ENCODE measurements around the gene ESX1. TPM values are rescaled to one million over a fixed set of nuclear protein-coding genes. Genes with fewer than 3 reads are reported as not detected.
A peak's percentile ranks its signal among the peaks of the same experiment; 100 is the strongest.
"Not testable (repeated sequence)": the region's sequence is repeated elsewhere in the genome, so short reads cannot be mapped to it uniquely, and the experiment has no call there.

ESX1 gene
- not detected for total RNA-seq

DNA sequence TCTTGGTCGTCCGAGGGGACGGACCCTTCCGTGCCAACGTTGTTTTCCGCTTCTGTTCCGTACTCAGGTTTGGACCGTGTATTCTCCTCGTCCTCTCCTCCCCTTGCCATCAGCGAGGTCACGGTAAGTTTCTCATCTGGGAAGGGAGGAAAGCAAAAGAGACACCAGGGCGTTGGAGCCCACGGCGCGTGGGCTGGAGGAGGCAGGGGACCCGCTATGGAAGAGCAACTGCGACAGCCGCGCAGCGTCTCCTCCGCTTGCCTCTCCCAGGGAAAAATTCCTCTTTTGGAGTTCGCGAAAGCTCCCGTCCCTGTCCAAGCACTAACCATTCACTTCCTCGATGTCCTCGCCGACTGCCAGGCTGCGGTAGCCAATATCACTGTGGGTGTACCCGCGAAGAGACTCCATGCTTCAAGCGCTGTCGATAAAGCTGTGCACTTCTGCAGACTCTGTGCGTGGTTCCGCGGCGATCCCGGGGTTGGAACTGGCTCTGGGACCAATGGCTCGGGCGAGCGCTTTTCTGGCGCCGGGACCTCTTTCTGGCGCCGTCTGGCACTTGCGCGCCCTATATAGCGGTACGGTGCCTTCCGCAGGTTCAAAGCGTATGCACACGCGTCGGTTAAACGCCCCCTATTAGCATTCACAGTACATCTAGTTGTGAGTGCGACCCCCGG lies at the start of gene ESX1:
TSS of gene ESX1 (minus strand) at position 492 of the 674 bp plus-strand sequence. CDS start at position 408, 84 bp downstream.
- DNase-seq (ENCODE audit: low spot score in 2 of 2) (no peak), FAIRE-seq (no peak)

- DNase-seq (ENCODE audit: low spot score in 2 of 2) (no peak), FAIRE-seq (no peak)
Observed at GRCh38 chrX:104295636-104296035, 40.9 kb upstream of the ESX1 start.

- no peak for FAIRE-seq
Observed at GRCh38 chrX:104288961-104289360, 34.2 kb upstream of the ESX1 start.

GRCh38 chrX:104288269-104288668 lies 33.5 kb upstream of the ESX1 start:
- FAIRE-seq (no peak), DNase-seq (ENCODE audit: low spot score in 2 of 2) (no peak)

More at GRCh38 chrX:104288961-104289360, 34.2 kb upstream of the ESX1 start:
- no peak for DNase-seq (ENCODE audit: low spot score in 2 of 2)

GRCh38 chrX:104285201-104285600 lies 30.5 kb upstream of the ESX1 start:
- FAIRE-seq (no peak), DNase-seq (ENCODE audit: low spot score in 2 of 2) (no peak)

- DNase-seq (ENCODE audit: low spot score in 2 of 2): no peak
- FAIRE-seq: no peak
Observed at GRCh38 chrX:104284507-104284906, 29.8 kb upstream of the ESX1 start.

DNA sequence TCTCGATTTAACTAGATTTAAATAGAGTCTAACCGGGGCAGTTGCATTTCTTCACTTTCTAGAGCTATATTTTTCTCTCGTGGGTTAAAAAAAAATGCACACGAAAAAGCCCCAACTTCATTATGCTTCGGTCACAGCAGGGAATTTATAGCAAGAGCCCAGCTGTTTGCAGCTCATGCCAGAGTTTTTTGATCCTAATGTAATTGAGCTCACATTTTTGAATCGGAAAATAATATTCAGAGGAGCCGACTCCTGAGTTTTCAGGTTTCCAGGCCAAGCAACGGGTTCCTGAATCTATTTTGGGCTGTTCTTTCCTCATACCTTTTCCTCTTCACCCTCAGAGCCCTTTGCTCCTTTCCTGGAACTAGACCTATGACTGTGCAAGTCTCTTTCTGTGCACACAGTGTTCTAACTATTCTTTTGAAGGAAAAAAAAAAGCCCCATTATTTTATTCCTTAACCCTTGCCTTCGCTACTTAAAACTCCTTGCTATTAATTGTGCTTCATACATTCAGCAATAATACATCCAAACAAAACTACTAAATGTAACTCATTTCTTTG lies 27.5 kb upstream of the ESX1 start:
- DNase-seq (ENCODE audit: low spot score in 2 of 2) (peak in 1 of 2 donors; percentile 2), FAIRE-seq (no peak)

DNA sequence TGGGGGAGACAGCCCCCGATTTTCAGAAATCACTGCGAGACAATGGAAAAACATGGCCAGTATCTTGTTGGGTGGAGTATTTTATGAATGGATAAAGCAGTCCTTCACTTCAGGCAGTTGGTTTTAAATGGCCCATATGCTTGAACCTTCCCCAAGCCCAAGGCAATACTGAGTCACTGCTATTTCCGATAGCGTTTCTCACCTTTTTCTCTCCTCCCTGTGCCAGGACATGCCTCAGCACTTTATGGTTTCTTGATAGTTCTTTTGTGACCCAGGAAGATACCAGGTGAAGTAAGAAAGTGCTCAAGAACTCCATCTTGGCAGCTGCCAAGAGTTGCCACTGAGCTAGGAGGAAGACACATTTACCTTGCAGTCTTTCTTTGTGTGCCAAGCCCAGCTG lies 26.8 kb upstream of the ESX1 start:
- DNase-seq (ENCODE audit: low spot score in 2 of 2) (no peak), FAIRE-seq (no peak)

GRCh38 chrX:104280609-104281008 lies 25.9 kb upstream of the ESX1 start:
- FAIRE-seq: no peak
- DNase-seq (ENCODE audit: low spot score in 2 of 2): no peak

DNA sequence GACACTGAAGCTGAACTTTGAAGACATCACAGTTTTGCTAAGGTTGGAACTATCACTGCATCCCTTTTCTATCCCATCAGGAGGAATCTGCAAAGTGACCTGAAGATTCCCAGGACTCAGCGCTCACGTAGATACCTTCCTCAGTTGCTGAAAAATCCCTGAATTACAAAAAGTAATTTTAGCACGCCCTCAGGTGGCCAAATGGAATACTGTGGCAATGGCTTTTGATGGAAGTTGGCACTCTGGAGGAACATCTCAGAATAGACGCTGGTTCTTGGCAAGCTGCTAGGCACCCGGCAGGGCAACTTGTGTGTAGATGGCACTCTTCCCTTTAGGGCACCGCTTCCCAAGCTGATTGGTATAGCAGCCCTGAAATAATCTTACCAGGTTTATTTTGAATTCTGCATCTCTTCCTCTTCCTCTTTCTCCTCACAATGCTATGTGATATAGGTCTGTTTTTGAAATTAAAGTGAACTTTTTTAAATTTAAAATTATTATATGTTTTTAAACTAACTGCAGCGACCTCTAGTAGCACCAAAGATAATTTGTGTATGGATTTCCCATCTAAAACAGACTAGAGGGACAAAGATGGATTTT lies 16.3 kb upstream of the ESX1 start:
- FAIRE-seq: no peak
- peak in 1 of 2 donors; percentile 29 for DNase-seq (ENCODE audit: low spot score in 2 of 2)

GRCh38 chrX:104270212-104270611 lies 15.5 kb upstream of the ESX1 start:
- no peak for FAIRE-seq
- DNase-seq (ENCODE audit: low spot score in 2 of 2): no peak

- no peak for FAIRE-seq
- DNase-seq (ENCODE audit: low spot score in 2 of 2): no peak
Observed at GRCh38 chrX:104255465-104255864, 732 bp upstream of the ESX1 start.

GRCh38 chrX:104253567-104254441 lies 929 bp downstream of the ESX1 start:
- no peak for DNase-seq (ENCODE audit: low spot score in 2 of 2)
- FAIRE-seq: no peak

GRCh38 chrX:104250470-104250869 lies 4.3 kb downstream of the ESX1 start:
- FAIRE-seq (no peak), DNase-seq (ENCODE audit: low spot score in 2 of 2) (no peak)

DNA sequence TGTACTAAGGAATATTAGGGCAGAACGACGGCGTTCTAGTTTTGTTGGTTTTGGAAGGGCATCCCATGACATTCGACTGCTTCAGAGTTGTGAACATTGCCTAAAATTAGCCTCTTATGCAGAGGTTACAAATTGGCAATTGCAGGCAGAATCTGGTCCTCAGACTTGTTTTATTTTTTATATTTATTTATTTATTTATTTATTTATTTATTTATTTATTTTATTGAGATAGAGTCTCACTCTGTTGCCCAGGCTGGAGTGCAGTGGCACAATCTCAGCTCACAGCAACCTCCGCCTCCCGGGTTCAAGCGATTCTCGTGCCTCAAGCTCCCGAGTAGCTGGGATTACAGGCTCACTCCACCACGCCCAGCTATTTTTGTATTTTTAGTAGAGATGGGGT lies 24.7 kb downstream of the ESX1 start:
- not testable (repeated sequence) for FAIRE-seq; DNase-seq (ENCODE audit: low spot score in 2 of 2)

DNA sequence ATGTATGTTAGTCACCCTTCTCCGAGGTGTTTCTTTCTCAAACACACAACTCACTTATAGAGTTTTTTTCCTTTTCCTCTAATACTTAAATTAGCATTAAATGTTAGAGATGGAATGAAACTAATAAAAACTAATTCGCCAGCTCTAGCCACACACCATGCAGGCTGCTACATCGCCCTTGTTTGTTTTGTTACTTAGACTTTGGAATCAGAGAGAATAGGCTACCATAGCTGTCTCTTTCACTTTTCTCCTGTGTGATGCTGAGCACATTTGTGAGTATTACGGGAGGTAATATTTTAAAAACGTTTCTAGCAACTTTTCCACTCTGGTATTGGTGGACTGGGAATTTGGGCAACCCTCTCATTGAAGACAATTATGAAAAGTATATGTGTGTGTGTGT lies 43.5 kb downstream of the ESX1 start:
- FAIRE-seq (no peak), DNase-seq (ENCODE audit: low spot score in 2 of 2) (no peak)

- DNase-seq (ENCODE audit: low spot score in 2 of 2) (no peak), FAIRE-seq (no peak)
Observed at GRCh38 chrX:104205548-104205947, 49.2 kb downstream of the ESX1 start.
